Left cardiac atrium (tissue), 4 donors: ENCODE data around the gene HERC2. TPM values are rescaled to one million over a fixed set of nuclear protein-coding genes. Genes with fewer than 3 reads are reported as not detected.
A peak's percentile ranks its signal among the peaks of the same experiment; 100 is the strongest.
"Not testable (repeated sequence)": the region's sequence is repeated elsewhere in the genome, so short reads cannot be mapped to it uniquely, and the experiment has no call there.

Experiments
- ATAC-seq, 2 donors: fragments of 200-7000 bp; cut with Tn5 transposase; one replicate each; pipeline ENCODE4 v1.9.1; 2020; ENCODE audit warnings: mild to moderate bottlenecking in 2 of 2, moderate library complexity in 2 of 2
- DNase-seq: peaks from one replicate; pipeline ENCODE4 v3.0.0-alpha.2; 2020
- intact Hi-C, 2 donors: fragments of 100-400 bp; cut with DNase I; formaldehyde crosslinking; loops; one replicate each; pipeline versions ENCODE4 v1.14.1 to v1.15.1; 2022 to 2023
- long read RNA-seq: library from polyadenylated mRNA; unstranded; transcript quantifications from one replicate; pipeline ENCODE4 v2.0.0, GENCODE V29; 2021
- total RNA-seq, 2 donors: library from RNA; stranded (reverse); fragmentation: NEBNext Ultra II Directional; extraction: Animal tissue kit (Norgen Biotek cat#: 25700); gene quantifications; one replicate each; pipeline ENCODE4 v1.2.1, GENCODE V29; 2021
- donor health status: DM: no; HTN: yes; CAD: no.
- donor health status: DM: no; HTN: yes; CAD: no; lungs with severe emphysema.
- donor health status: DM: yes; HTN: yes; CAD: no.
- donor health status: Dilated cardiomyopathy.

HERC2 gene, protein sequence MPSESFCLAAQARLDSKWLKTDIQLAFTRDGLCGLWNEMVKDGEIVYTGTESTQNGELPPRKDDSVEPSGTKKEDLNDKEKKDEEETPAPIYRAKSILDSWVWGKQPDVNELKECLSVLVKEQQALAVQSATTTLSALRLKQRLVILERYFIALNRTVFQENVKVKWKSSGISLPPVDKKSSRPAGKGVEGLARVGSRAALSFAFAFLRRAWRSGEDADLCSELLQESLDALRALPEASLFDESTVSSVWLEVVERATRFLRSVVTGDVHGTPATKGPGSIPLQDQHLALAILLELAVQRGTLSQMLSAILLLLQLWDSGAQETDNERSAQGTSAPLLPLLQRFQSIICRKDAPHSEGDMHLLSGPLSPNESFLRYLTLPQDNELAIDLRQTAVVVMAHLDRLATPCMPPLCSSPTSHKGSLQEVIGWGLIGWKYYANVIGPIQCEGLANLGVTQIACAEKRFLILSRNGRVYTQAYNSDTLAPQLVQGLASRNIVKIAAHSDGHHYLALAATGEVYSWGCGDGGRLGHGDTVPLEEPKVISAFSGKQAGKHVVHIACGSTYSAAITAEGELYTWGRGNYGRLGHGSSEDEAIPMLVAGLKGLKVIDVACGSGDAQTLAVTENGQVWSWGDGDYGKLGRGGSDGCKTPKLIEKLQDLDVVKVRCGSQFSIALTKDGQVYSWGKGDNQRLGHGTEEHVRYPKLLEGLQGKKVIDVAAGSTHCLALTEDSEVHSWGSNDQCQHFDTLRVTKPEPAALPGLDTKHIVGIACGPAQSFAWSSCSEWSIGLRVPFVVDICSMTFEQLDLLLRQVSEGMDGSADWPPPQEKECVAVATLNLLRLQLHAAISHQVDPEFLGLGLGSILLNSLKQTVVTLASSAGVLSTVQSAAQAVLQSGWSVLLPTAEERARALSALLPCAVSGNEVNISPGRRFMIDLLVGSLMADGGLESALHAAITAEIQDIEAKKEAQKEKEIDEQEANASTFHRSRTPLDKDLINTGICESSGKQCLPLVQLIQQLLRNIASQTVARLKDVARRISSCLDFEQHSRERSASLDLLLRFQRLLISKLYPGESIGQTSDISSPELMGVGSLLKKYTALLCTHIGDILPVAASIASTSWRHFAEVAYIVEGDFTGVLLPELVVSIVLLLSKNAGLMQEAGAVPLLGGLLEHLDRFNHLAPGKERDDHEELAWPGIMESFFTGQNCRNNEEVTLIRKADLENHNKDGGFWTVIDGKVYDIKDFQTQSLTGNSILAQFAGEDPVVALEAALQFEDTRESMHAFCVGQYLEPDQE (N-terminal part only)
- total RNA-seq, result 10 to 100 TPM; 46.5 to 46.8 TPM
- long read RNA-seq, partial matches to known transcripts, result 35 of 44 reads
- long read RNA-seq, other reads (novel, unspliced or antisense), result 3 of 44 reads

DNA sequence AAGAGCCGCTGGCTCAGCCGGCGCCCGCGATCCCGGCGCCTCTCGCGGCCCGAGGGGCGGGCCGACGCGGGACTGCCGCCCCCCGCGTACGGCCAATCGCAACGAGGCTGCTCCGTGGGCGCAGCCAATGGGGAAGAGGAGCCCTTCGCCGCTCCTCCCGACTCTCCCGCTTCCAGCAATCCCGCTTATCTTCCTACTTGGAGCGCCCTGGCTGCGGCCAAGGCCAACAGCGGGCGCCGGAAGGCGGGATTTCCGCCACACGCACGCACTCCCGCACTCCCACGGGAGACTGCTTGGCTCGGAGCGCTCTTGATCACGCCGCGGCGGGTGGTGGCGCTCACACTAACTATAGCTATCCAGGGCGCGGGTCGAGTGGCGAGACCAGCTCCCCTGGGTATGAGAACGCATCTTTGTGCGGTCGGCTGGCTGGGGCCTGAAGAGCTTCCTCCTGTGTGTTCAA is at the start of gene HERC2:
TSS of gene HERC2 (minus strand) at position 51 of the 460 bp plus-strand sequence. CDS start 746 bp downstream, outside the sequence.
- DNase-seq, intact Hi-C loops, ATAC-seq: not testable (repeated sequence)

DNA sequence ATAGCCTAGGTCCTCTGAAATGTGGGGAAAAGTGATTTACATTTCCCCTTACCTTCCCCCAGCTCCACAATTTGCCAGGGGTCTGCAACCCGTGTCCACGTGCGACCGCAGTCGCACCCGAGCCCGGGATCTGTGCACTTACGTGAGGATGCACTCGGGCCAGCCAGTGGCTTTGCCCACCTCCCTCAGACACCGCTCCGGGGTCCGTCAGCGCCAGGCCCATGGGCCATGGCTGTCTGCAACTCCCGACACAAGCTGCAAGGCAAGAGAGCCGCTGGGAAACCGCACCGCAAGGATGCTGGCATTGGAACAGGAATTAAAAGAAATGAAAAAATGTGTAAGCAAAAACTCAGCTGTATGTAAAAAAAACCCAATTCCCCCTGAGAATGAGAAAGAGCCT is 43.5 kb upstream of the HERC2 start:
- ATAC-seq, DNase-seq, intact Hi-C loops: not testable (repeated sequence)

DNA sequence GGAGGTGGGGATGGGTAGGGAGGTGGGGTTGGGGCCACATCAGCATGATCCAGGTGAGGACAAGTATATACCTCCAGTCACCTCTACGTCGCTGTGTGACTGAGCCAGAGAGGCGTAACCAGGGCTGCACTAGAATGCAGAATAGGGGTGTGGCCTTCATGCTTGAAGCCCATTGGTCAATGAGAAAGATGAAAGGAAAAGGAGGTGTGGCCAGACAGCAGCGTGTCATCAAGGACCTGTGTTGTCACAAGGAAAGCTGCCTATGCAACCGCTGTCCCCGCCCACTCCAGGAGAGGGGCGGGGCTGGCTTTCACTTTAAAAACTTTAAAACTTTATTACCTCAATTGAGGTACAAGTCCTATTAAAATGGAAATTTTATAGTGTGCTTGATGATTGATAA is 36.0 kb upstream of the HERC2 start, which contains the start of gene GOLGA6L24:
TSS of gene GOLGA6L24 (minus strand) at position 101 of the 400 bp plus-strand sequence. CDS start at position 40, 61 bp downstream.
- ATAC-seq, intact Hi-C loops: not testable (repeated sequence)

DNA sequence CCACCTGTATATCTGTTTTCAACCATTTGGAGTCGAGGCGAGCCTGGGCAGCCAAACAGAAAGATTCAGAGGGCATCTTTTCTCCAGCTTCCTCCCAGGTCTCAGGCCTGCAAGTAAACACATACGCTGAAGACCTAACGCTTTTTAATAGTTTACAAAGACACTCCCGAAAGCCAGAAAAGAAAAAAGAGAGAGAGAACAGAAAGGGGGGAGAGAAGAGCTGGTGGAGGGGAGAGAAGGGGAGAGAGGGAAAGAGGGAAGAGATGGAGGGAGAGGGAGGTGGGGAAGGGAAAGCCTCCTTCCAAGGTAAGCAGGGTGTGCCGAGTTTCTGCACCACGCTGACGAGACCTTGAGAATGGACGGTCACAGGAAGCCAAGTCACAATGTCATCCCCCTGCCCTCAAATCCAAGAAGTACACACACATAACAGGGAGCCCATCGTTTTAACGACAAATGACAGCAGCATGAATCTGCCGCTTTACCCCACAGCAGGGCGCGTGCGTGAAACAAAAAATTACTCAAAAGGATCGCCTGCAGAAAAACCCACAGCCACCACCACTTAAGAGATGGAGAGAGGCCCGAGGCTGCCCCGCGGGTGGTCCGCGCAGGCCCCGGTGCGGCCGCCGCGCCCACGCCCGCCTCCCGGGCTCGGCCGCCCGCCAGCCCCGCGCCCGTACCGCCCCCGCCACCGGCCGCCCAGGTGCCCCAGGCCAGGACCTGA is 461 bp downstream of the HERC2 start:
- intact Hi-C loops, DNase-seq, ATAC-seq: not testable (repeated sequence)

More for the DNA sequence above, 36.0 kb upstream of the HERC2 start, which contains the start of gene GOLGA6L24:
- not testable (repeated sequence) for DNase-seq

DNA sequence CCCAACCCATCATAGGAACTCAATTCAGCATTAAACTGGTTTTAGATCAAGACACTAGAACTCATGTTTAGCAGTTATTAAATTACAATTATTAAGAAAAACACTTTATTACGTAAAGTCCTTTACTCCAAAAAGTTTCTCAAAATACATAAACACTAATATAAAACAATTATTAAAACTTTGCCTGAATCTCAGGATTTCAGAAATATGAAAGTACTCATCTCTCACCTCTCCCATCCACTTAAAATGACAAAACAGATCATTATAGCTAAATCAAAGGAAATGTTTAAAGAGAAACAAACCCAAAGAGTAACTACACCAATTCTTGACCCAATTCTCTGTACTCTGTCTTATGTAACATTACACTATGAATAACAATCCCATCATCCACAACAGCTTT is 2.3 kb downstream of the HERC2 start:
- DNase-seq, intact Hi-C loops, ATAC-seq: not testable (repeated sequence)

DNA sequence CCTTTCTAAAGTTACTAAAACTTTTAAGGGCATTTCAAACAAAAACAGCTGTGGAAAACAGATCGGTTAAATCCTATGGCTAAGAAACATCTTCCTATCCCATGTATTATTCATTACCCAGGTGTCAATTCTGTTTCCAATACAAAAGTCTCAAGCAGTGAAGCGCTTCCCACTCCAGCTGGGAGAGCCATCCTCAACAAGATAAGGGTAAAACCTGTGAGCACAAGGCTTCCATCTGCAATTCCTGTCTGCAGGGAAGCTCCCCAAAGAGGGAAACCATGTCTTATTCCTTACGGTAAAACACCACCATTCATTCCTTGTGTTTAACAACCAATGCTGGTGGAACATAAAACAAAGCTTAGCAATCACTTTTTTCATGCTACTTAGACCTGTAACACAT is 3.2 kb downstream of the HERC2 start:
- intact Hi-C loops, DNase-seq: not testable (repeated sequence)

DNA sequence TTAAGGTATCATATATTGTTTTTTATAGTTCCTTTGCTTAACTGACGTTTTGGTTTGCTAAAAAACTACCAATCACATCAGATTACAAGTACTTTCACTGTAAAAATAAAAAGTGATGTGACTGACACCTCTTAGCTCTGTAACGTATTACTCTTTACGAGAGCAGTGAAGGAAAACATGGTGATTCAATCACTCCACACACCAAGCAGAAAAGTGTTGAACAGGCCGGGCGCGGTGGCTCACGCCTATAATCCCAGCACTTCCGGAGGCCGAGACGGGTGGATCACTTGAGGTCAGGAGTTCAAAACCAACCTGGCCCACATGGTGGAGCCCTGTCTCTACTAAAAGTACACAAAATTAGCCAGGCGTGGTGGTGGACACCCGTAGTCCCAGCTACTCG is 3.9 kb downstream of the HERC2 start:
- DNase-seq, intact Hi-C loops: not testable (repeated sequence)

More for the DNA sequence above, 3.2 kb downstream of the HERC2 start:
- not testable (repeated sequence) for ATAC-seq

DNA sequence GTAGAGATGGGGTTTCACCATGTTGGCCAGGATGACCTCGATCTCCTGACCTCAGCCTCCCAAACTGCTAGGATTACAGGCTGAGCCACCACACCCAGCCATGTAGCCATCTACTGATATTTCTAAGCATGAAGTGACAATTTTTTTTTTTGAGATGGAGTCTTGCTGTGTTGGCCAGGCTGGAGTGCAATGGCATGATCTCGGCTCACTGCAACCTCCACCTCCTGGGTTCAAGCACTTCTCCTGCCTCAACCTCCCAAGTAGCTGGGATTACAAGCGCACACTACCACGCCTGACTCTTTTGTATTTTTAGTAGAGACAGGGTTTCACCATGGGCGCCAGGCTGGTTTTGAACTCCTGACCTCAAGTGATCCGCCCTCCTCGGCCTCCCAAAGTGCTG is 5.0 kb downstream of the HERC2 start:
- ATAC-seq, intact Hi-C loops, DNase-seq: not testable (repeated sequence)

More for the DNA sequence above, 3.9 kb downstream of the HERC2 start:
- ATAC-seq, result not testable (repeated sequence)

DNA sequence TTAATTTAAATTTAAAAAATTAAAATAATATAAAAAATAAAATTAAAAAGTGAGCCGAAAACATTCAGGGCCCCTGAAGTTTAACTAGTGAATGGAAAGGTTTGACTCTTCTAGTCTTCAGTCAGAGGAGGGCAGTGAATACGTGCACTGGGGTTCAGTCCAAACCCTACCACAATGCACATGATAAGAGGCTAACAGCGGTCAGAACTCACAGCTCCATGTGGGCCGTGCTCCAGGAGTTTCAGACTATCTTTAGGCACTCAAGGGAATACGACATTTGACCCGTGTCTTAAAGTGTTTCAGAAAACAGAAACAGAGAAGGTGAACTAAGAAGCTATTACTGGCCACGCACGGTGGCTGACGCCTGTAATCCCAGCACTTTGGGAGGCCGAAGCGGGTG is 11.5 kb downstream of the HERC2 start:
- intact Hi-C loops, DNase-seq: not testable (repeated sequence)
- ATAC-seq, result peak; percentile 72 to 92

DNA sequence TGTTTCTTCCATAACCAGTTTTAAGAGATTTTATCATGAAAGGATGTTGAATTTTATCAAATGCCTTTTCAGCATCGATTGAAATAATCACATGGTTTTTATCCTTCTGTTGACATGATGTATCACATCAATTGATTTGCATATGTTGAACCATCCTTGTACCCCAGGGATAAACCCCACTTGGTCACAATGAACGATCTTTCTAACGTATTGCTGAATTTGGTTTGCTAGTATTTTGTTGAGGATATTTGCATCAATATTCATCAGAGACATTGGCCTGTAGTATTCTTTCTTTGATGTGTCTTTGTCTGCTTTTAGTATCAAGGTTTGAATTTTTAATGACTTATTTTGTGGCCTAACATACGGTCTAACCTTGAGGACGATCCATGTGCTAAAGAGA is 13.3 kb downstream of the HERC2 start:
- intact Hi-C loops, ATAC-seq: not testable (repeated sequence)

DNA sequence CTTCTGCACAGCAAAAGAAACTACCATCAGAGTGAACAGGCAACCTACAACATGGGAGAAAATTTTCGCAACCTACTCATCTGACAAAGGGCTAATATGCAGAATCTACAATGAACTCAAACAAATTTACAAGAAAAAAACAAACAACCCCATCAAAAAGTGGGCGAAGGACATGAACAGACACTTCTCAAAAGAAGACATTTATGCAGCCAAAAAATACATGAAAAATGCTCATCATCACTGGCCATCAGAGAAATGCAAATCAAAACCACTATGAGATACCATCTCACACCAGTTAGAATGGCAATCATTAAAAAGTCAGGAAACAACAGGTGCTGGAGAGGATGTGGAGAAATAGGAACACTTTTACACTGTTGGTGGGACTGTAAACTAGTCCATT is 16.3 kb downstream of the HERC2 start:
- ATAC-seq, intact Hi-C loops, DNase-seq: not testable (repeated sequence)

More for the DNA sequence above, 13.3 kb downstream of the HERC2 start:
- DNase-seq, result not testable (repeated sequence)

DNA sequence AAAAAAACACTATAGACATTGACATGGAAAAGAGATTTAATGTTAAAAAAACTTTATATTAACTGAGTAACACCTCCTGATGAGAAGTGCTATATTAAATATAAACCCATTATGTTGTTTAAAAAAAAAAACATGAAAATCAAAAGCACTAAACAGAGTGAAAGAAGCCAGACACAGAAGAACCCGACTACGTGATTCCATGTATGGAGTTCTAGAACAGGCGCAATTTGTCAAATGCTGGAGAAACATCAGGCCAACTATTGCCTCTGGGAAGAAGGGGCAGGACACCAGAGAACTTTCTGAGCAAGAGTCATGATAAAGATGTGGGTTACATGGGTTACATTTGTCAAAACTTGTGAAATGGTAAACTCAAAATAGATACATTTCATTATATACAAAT is 24.5 kb downstream of the HERC2 start:
- DNase-seq, intact Hi-C loops, ATAC-seq: not testable (repeated sequence)

DNA sequence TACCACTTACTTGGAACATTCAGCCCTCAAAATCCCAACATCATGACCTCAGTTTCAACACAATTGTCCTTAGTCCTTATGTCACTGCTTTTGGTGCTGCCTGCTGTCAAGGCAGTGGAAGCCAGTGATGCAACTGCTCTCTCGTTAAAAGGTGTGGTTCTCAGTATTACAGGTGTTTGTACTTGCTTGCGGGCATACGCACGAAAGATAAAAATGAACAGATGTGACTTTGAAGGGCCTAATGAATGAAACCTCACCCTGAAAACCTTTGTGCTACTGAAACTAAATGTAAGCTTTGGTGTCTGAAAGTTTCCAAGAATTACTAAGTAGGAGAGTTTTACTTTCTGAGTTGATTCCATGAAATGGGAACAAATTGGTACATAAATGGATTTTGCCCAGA is 25.2 kb downstream of the HERC2 start:
- intact Hi-C loops, DNase-seq, ATAC-seq: not testable (repeated sequence)

DNA sequence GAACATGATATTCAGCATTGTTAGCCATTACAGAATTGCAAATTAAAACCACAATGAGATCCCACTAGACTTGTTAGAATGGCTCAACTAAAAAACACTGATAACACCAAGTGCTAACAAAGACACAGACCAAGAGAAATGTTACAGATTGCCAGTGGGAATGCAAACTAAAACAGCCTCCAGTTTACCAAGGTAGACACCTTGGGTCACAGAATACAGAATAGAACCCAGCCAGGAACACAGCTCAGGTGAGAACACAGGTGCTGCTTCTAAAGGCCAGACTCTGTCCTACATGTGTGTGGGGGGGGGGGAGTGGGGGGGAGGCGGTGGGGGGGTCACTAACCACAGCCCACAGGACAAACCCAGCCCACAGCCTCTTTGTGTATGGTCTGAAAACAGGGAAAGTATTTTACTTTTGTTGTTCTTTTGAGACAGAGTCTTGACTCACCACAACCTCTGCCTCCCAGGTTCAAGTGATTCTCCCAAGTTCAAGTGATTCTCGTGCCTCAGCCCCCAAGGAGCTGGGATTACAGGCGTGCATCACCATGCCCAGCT is 26.9 kb downstream of the HERC2 start:
- not testable (repeated sequence) for DNase-seq

DNA sequence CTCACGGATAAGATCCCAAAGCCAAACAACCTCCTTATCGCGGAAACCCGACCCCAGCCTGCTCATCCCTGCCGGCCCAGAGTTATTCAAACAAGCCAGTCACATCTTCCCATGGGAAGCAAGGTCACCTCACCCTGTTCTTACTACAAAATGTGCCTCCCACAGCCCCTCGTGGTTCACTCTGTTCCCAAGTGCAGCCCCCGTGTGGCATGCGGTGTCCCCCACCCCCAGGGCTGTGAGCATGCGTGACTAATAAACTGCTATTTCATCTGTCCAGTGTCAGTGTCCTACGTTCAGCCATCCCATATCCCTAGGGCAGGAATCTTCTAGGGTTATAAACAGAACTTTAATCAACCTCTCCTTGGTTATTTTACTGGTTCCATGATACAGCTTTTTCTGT is 27.4 kb downstream of the HERC2 start:
- DNase-seq, ATAC-seq, intact Hi-C loops: not testable (repeated sequence)

More for the DNA sequence above, 26.9 kb downstream of the HERC2 start:
- intact Hi-C loops, ATAC-seq: not testable (repeated sequence)

DNA sequence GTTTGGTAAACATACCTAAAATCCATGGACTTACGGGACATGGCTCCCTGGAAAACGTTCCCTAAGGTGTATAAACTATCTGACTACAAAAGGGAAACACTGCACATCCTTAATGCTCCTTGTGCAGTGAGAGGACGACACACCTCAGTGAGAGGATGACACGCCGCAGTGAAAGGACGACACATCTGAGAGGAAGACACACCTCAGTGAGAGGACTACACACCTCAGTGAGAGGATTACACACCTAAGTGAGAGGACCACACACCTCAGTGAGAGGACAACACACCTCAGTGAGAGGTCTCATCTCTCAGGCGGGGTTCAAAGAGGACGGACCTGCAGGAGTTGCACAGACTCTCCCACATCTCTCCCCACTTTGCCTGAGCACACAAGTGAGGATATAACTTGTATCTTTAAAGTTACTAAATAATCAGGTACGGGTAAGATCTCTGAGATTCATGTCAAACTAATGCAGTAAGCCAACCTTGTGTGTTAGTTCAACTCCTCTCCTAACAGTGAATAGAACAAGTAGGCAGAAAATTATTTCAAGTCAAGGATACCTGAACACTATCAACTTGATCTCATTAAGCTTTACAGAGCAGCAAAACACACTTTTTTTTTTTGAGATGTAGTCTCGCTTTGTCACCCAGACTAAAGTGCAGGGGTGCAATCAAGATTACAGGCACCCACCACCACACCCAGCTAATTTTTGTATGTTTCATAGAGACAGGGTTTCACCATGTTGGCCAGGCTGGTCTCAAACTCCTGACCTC is 32.1 kb downstream of the HERC2 start:
- ATAC-seq (peak in 1 of 2 donors; percentile 17), DNase-seq (no peak)
- intact Hi-C loops, result no loop called here
